Renal cortex interstitium (tissue), 11 donors: Measurements from ENCODE around the gene SLC6A7. TPM values are rescaled to one million over a fixed set of nuclear protein-coding genes. Genes with fewer than 3 reads are reported as not detected.

ENCODE experiments used
- DNase-seq, 11 donors: peaks; one replicate each; pipeline ENCODE4 v3.0.0-alpha.2; 2013; ENCODE audit warnings: low read depth in 9 of 11, low spot score in 4 of 11; ENCODE audit errors: extremely low read depth in 1 of 11
- polyA plus RNA-seq, 3 donors: library from polyadenylated mRNA; unstranded; fragments of 120-200 nt; gene quantifications; one replicate each; pipeline ENCODE4 v1.2.1, GENCODE V29; 2013; ENCODE audit not compliant: insufficient read length in 3 of 3

The SLC6A7 gene
- polyA plus RNA-seq, 3 donors: 0.11 to 0.22 (median 0.17) TPM

- no peak for DNase-seq
These were observed 5.9 kb upstream of the SLC6A7 start for GRCh38 chr5:150184006-150184405.

- DNase-seq: no peak
These were observed 4.6 kb upstream of the SLC6A7 start for GRCh38 chr5:150184990-150185912.

GRCh38 chr5:150186137-150186536 is 3.7 kb upstream of the SLC6A7 start:
- DNase-seq: no peak

GRCh38 chr5:150186897-150187296 is 3.0 kb upstream of the SLC6A7 start:
- DNase-seq: no peak

GRCh38 chr5:150188146-150188842 is 1.6 kb upstream of the SLC6A7 start:
- DNase-seq: no peak

- DNase-seq: no peak
These were observed 536 bp upstream of the SLC6A7 start for GRCh38 chr5:150189326-150189725.

- no peak for DNase-seq
These were observed 679 bp downstream of the SLC6A7 start for GRCh38 chr5:150190503-150190979.

- no peak for DNase-seq
These were observed 1.1 kb downstream of the SLC6A7 start for GRCh38 chr5:150190987-150191386.

- no peak for DNase-seq
These were observed 2.6 kb downstream of the SLC6A7 start for GRCh38 chr5:150192462-150192861.

GRCh38 chr5:150195736-150196485 is 6.0 kb downstream of the SLC6A7 start:
- DNase-seq: no peak

- no peak for DNase-seq
These were observed 6.7 kb downstream of the SLC6A7 start for GRCh38 chr5:150196514-150196913.

- DNase-seq: no peak
These were observed 7.1 kb downstream of the SLC6A7 start for GRCh38 chr5:150196986-150197385.

- DNase-seq: no peak
These were observed 7.6 kb downstream of the SLC6A7 start for GRCh38 chr5:150197476-150197875.

- no peak for DNase-seq
These were observed 12.6 kb downstream of the SLC6A7 start for GRCh38 chr5:150202501-150202900.

GRCh38 chr5:150203832-150204589 is 14.1 kb downstream of the SLC6A7 start:
- DNase-seq: no peak

- DNase-seq: no peak
These were observed 14.7 kb downstream of the SLC6A7 start for GRCh38 chr5:150204590-150204960.

- no peak for DNase-seq
These were observed 16.4 kb downstream of the SLC6A7 start for GRCh38 chr5:150206098-150206778.

- DNase-seq: no peak
These were observed 16.9 kb downstream of the SLC6A7 start for GRCh38 chr5:150206779-150207115.
